HG03066 (cell line): Measurements from ENCODE around the gene LMOD2.

Experiments used
- ATAC-seq: cut with Tn5 transposase; IDR thresholded peaks from one replicate; pipeline ENCODE4 v1.9.1; 2021; ENCODE audit warnings: low read depth; ENCODE audit not compliant: unreplicated experiment

Gene LMOD2

GRCh38 chr7:123666492-123666891 is 10.8 kb downstream of the LMOD2 start:
- ATAC-seq = no peak

DNA sequence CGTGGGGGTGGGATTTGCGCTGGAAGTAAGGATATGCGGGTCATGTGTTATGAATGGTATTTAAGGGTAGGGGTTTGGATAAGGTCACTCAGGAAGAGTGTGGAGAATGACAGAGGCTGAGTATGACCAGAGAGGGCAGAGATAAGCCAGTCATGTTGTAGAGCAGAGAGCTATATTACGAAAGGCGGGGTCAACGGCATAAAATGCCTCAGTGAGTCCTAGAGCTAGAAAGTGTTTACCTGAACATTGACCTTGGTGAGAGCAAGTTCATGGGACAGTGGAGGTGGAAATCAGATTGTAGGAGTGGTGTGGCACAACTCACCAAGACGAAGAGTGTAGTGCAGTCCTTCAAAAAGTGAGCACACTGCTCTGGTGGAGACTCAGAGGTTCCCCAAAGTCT is 13.8 kb downstream of the LMOD2 start:
- ATAC-seq = no peak

- ATAC-seq = no peak
Observed at GRCh38 chr7:123673137-123673732, 17.6 kb downstream of the LMOD2 start.

DNA sequence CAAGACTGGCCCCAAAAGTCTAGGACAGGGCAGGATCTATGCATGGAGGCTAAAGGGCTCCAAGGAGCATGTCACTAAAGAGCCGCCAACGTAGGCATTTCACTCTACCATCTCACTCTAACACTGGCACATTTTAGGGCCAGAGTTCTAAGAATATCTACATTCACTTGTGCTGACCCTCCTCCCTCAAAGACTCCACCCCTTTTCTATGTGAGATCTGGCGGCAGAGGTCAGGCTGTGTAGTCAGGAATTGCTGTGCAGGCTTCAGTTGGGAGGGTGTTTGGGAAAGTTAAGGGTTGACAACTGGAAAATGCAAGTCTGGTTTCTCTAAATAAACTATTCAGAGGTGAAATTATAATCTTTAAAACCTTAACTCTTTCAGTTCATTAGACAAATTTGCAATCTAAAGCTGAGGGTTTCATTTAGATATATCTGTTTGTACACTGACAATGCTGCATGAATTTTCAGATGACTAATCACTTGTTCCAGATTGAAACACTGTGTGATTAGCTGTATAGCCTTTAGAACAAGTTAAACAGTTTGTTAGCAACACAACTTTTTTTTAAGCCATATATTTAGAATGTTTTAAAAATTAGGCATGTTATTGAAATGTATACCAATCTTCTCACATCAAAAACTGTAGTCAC is 18.2 kb downstream of the LMOD2 start:
- no peak for ATAC-seq

- no peak for ATAC-seq
Observed at GRCh38 chr7:123674399-123675180, 18.9 kb downstream of the LMOD2 start.

DNA sequence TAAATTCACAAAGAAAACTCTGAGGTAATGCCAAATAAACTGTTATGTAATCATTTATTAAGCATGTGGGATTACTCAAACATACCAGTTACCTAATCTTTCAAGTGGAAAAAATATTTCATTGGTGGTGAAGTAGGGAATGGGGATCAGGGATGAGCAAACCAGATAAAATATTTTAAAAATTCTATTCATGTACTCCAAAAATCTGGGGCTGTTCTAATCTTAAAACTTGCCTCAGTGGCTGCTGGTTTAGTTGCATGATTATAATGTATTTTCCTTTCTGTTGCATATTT is 19.5 kb downstream of the LMOD2 start:
- no peak for ATAC-seq

- no peak for ATAC-seq
Observed at GRCh38 chr7:123677061-123677715, 21.5 kb downstream of the LMOD2 start.

GRCh38 chr7:123679614-123680013 is 23.9 kb downstream of the LMOD2 start:
- ATAC-seq = no peak

DNA sequence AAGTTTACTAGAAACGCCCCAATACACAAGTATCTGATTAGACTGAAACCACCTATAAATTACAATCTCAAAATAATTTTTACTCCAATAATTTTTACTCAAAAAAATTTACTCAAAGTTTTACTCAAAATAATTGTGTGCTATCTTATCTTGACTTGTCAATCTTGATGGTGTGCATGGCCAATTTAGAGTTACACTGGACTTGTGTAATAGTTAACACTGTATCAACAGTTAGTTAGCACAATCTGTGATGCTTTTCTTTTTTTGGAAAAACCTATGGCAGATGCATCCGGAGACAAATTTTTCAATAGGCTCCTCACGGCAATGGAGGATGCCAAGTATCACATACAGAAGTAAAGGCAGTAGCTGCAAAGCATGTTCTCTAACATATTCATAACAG is 24.9 kb downstream of the LMOD2 start:
- no peak for ATAC-seq

DNA sequence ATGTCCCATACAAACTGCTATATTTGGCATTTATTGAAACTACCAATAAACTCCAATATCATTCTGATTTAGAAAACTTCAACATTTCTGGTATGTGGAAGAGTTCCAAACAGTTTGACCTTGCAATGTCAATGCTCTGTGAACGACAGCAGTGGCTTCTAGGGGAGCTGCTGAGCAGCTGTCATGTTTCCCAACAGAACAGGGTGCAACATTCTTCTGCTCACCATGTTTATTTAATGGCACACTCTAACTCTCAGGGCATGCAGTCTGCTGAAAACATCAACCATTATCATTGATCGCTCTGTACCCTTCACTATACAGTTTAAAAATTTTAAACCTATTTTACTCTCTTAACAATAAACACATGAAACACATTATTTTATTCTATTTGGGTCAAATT is 25.9 kb downstream of the LMOD2 start:
- no peak for ATAC-seq

DNA sequence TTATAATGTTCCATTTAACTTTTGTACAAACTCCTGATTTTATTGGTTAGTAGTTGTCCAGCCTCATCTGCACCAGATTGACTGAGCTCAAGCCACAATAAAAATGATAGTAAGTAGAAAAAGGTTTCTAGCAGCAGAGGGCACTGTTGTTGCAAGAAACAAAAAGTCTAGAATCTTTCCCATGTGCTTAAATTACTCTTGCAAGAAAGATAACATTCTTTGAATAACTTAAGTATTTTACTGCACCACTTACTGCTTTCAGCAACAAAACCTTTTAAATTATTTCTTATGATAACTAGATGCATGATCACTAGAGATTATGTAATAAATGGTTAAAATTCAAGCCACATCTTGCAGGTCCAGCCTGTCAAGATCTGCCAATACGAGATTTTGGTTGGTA is 27.0 kb downstream of the LMOD2 start:
- no peak for ATAC-seq

- no peak for ATAC-seq
Observed at GRCh38 chr7:123687161-123687560, 31.5 kb downstream of the LMOD2 start.

DNA sequence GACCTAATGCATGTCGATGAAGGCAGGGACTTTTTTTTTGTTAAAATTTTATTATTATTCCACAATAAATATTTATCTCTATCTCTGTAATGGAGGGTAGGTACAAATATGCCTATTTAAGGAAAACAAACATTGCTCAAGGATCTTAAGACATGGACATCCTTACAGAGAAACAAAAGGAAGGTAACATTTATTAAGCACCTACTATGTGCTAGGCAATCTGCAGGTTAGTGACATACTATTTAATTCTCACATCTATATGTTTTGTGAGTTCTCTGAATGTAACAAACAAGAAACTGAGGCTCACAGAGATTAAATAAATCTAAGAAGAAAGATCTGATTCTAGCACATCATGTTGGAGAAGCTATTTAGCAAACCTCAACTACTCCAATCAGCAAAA is 32.1 kb downstream of the LMOD2 start:
- no peak for ATAC-seq

GRCh38 chr7:123689250-123689649 is 33.6 kb downstream of the LMOD2 start:
- ATAC-seq = no peak

GRCh38 chr7:123690550-123690949 is 34.9 kb downstream of the LMOD2 start:
- ATAC-seq = no peak

DNA sequence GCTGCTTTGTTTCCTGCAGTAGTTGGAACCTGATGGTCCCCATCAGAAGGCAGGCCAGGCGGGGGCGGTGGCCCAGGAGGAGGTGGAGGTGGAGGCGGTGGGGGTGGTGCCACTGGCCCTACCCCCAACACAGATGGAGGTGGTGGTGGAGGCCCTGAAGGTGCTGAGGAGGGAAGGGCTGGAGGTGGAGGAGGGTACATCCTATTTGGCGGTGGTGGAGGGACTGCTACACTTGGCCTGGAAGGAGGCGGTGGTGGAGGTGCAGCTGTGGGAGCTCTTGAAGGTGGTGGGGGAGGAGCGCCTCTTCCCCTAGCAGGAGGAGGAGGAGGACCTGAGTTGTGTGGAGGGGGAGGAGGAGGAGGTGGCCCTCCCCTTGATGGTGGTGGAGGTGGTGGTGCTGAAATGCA is 36.8 kb downstream of the LMOD2 start:
- ATAC-seq = no peak

DNA sequence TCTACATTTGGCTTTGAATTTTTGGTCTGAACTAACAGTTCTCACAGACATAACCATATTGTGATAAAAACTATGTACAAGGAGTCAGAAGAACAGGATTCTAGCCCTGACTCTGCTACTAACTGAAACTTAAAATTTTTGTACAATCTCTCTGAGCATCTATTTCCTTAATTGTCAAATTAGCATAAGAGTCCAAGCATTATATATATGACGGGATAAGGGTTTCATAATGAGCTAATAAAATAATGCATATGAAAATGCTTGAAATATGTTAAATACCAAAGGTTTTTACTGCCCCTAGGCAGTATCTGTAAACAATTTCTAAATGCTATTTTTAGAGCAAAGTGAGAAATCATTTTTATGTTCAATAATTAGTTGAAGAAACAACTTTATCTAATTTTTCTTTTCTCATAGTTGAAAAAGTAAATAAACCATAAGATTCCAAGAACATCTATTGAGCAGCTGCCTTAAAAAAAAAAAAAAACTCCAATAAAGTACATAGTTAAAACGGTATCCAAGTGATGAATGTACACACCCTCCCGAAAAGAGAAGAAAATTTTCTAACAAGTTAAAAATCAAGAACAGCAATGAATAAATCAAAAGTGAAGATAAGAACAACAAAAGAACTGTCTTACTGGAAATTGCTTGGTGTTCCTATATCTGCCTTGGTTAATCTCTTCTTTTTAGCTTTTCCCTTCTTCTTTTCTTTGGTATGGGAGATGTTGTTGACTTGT is 40.4 kb downstream of the LMOD2 start:
- no peak for ATAC-seq

DNA sequence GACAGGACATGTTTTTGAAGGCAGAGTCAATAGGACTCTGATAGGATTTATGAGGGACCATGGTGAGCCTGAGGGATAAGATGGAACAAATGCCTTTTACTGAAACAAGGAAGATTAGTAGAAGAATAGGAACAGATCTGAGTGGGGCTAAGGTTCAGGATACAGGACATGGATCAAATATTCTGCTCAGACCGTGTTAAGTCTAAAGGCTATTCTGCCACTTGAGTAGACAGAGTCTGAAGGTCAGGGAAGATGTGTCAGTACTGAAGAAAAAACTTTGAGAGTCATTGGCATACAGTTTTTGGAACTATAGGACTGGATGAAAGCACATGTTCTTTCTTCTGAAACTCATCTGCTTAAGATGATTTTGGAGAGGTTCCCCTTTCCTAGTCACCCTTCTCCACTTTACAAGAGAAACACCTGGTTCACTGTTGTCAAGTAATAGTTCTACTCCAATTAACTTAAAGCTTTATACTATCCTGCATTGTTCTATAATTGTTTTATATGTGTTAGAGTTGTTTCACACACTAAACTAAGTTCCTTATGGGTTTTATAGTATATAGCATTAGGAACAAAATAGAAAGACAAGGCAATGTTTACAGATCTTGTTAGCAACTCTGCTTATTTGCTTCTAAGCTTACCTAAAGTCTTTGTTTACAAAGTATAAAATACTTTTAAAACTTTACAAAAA is 49.7 kb downstream of the LMOD2 start:
- ATAC-seq = no peak

DNA sequence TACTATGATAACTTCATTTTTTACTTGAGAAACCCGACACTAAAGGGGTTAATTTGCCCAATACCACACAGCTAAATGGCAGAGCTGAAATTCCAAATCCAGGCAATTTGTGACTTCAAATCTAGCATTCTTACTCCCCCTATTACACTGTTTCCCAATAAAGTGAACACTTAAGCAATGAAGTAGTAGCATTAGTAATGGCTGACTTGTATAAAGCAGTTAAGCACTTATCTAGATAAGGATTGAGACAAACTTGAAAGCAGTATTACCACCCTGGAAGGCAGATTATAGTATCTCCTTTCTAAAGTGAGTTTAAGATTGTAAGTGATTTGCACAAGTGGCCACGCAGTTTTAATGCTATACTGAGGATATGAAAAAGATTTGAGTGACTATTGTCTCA is 53.9 kb downstream of the LMOD2 start:
- no peak for ATAC-seq

GRCh38 chr7:123710683-123711082 is 55.0 kb downstream of the LMOD2 start:
- no peak for ATAC-seq
